PC-9 (cell line): Measurements from ENCODE around the gene FAXDC2. TPM values are rescaled to one million over a fixed set of nuclear protein-coding genes. Genes with fewer than 3 reads are reported as not detected.

Experiments
- BruUV-seq: library from RNA; stranded (reverse); fragments of 400-500 nt; replicated peaks from 2 replicates; lab custom pipeline; 2021; lab: Mats Ljungman, UMichigan
- CTCF ChIA-PET: fragments of 300-600 bp; sonication (Branson Sonifier 250); formaldehyde crosslinking; loops from one replicate; lab custom pipeline; 2022; ENCODE audit warnings: antibody characterized with exemption; lab: Charles Lee
- POLR2A ChIA-PET: fragments of 300-600 bp; sonication (Branson Sonifier 250); formaldehyde crosslinking; loops from one replicate; lab custom pipeline; 2022; ENCODE audit warnings: antibody characterized with exemption; ENCODE audit not compliant: unreplicated experiment; lab: Charles Lee
- DNase-seq, 2 experiments: peaks; one replicate each; pipeline versions ENCODE4 v3.0.0 to v3.0.0-alpha.2; 2015 to 2022; ENCODE audit warnings: mixed read lengths in 1 of 2
- H2AFZ ChIP-seq: fragments of 200-600 bp; sonication (generic); 2 replicates; pipeline ENCODE4 v1.8.1; 2017; ENCODE audit warnings: antibody characterized with exemption
- H3F3A ChIP-seq: fragments of 200-600 bp; sonication (generic); 2 replicates; pipeline ENCODE4 v1.8.1; 2017; ENCODE audit warnings: antibody characterized with exemption, mild to moderate bottlenecking, low read depth; ENCODE audit not compliant: insufficient read depth
- H3K27ac ChIP-seq: fragments of 200-600 bp; sonication (generic); 2 replicates; pipeline ENCODE4 v1.6.1; 2016; ENCODE audit warnings: mixed run types
- H3K27me3 ChIP-seq: fragments of 200-600 bp; sonication (generic); 2 replicates; pipeline ENCODE4 v1.6.1; 2016; ENCODE audit warnings: low read depth, mixed run types; ENCODE audit not compliant: insufficient read depth
- H3K36me3 ChIP-seq: fragments of 200-600 bp; sonication (generic); 2 replicates; pipeline ENCODE4 v1.6.1; 2016; ENCODE audit warnings: low read depth, mixed run types
- H3K4me1 ChIP-seq: fragments of 200-600 bp; sonication (generic); replicated peaks from 2 replicates; pipeline ENCODE4 v1.6.1; 2016; ENCODE audit warnings: mixed run types; ENCODE audit not compliant: insufficient read depth
- H3K4me2 ChIP-seq: fragments of 200-600 bp; sonication (generic); 2 replicates; pipeline ENCODE4 v1.6.1; 2017; ENCODE audit warnings: mixed run types
- H3K4me3 ChIP-seq: fragments of 200-600 bp; sonication (generic); 2 replicates; pipeline ENCODE4 v1.6.1; 2016; ENCODE audit warnings: mixed run types
- H3K79me2 ChIP-seq: fragments of 200-600 bp; sonication (generic); 2 replicates; pipeline ENCODE4 v1.6.1; 2017; ENCODE audit warnings: low read depth, mixed run types
- H3K9me2 ChIP-seq: fragments of 200-600 bp; sonication (generic); 2 replicates; pipeline ENCODE4 v1.8.1; 2017; ENCODE audit warnings: mild to moderate bottlenecking; ENCODE audit not compliant: insufficient read depth
- H3K9me3 ChIP-seq: fragments of 200-600 bp; sonication (generic); 2 replicates; pipeline ENCODE4 v1.8.1; 2016; ENCODE audit warnings: low read depth; ENCODE audit not compliant: insufficient read depth
- H4K20me1 ChIP-seq: fragments of 200-600 bp; sonication (generic); 2 replicates; pipeline ENCODE4 v1.8.1; 2017; ENCODE audit not compliant: insufficient read depth
- EZH2 ChIP-seq: fragments of 200-600 bp; sonication (generic); IDR thresholded peaks from 2 replicates; pipeline ENCODE4 v1.8.0; 2017; ENCODE audit warnings: antibody characterized with exemption, low read depth
- intact Hi-C: fragments of 100-400 bp; cut with micrococcal nuclease; formaldehyde crosslinking; loops from one replicate; pipeline ENCODE4 v1.10.0; 2022; ENCODE audit not compliant: unreplicated experiment
- total RNA-seq: library from RNA; stranded (reverse); gene quantifications from 2 replicates; pipeline ENCODE4 v1.2.3, GENCODE V29; 2021
- TF ChIP-seq, protein P1 (sequence below): fragments of 200-600 bp; sonication (generic); conservative IDR thresholded peaks from 2 replicates; pipeline ENCODE4 v1.6.1; 2017; ENCODE audit warnings: mixed run types, antibody characterized with exemption, mild to moderate bottlenecking, moderate library complexity

FAXDC2 gene
- total RNA-seq, 1 experiment from 2014 or later: 0.70 TPM

DNA sequence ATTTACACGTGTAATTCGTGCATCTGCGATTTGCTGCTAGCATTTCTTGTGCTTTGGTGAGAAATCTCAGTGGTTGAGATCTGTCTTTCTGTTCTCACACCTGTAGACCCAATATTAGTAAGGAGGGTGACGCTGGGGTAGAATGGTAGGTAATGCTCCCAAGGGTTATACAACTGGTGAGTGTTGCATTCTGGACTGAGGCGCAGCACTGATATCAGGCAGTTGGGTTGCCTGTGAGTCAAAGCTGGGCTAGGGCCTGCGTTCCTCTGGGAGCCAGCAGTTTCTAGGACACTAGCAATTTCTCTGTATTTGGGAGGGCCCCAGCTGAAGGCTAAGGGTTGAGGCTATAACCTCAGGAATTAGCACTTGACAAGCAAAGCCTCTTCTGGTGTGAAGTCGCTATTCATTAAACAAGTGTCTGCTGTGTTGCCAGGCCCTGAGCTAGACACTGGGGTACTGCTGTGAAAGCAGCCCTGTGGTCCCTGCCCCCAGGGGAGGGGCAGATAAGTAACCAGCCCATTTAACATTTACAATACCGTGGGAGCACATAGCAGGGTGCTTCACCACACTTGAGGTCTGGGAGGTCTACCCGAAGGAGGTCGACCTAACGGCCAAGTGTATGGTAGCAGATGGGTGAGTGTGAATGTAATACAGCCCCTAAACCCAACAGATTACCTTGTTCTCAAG, 66.5 kb downstream of the FAXDC2 start:
- Histone ChIP-seq H4K20me1 (peaks cover 100% of the 10 kb centered on the region), H3K4me1 (peaks cover 2% of the 10 kb centered on the region), H3K9me2 (no peaks in the 10 kb centered on the region), H3K36me3 (0 out of 2 replicates have a peak, but pooled peaks cover 3% of the 10 kb centered on the region), H3K27ac (0 out of 2 replicates have a peak overlapping the region, but pooled peaks have one; percentile 18), H3K27me3 (no peaks in the 10 kb centered on the region), H2AFZ (no peak overlapping the region), H3F3A (peaks cover 11% of the 10 kb centered on the region; the same call in 1 of the 2 replicates), H3K9me3 (no peaks in the 10 kb centered on the region), H3K4me3 (no peak overlapping the region), H3K4me2 (no peak overlapping the region), H3K79me2 (peaks cover 100% of the 10 kb centered on the region)
- no TSS peak for BruUV-seq
- TF ChIP-seq, protein P1, sequence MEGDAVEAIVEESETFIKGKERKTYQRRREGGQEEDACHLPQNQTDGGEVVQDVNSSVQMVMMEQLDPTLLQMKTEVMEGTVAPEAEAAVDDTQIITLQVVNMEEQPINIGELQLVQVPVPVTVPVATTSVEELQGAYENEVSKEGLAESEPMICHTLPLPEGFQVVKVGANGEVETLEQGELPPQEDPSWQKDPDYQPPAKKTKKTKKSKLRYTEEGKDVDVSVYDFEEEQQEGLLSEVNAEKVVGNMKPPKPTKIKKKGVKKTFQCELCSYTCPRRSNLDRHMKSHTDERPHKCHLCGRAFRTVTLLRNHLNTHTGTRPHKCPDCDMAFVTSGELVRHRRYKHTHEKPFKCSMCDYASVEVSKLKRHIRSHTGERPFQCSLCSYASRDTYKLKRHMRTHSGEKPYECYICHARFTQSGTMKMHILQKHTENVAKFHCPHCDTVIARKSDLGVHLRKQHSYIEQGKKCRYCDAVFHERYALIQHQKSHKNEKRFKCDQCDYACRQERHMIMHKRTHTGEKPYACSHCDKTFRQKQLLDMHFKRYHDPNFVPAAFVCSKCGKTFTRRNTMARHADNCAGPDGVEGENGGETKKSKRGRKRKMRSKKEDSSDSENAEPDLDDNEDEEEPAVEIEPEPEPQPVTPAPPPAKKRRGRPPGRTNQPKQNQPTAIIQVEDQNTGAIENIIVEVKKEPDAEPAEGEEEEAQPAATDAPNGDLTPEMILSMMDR: no peak
- TF ChIP-seq EZH2: no peak
- POLR2A ChIA-PET: no interaction called here
- intact Hi-C loops: no loop called here
- CTCF ChIA-PET: no interaction called here
- no peak for DNase-seq

DNA sequence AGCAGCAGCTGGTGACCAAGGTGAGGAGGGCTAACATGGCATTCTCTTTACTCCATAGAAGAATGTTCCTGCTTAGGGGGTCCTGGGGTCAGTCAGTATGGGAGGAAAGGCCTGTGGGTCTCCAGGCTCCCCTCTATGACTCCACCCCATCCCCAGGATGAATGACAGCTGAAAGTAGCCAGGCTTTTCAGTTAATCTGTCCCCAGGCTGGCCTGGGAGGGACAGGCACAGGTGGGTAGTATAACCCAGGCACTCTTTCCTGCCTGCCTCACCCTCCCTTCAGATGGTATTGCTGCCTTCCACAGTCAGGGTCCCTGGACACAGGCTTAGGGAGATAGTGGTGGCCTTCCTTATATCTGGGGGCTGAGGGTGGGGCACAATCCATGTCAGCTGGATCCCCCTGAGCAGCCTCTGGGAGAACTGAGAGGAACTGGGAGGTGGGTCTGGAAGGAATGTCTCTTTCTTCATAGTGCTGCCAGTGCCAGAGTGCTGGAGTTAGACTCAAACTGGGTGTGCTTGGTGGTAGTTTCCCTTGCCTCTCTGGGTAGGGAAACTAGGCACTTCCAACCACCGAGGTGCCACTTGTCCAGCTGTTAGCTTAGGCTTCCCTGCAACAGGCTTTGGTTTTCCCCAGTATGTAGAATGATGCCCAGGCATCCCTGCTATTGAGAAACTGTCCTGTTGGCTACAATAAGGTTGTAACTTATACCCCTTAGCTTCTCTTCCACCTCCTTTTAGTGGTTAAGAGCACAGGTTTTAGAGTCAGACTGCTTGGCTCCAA, 67.4 kb downstream of the FAXDC2 start:
- DNase-seq: no peak
- H3K79me2 ChIP-seq: peaks cover 100% of the 10 kb centered on the region
- peaks cover 100% of the 10 kb centered on the region for H4K20me1 ChIP-seq
- 0 out of 2 replicates have a peak, but pooled peaks cover 3% of the 10 kb centered on the region for H3K36me3 ChIP-seq
- 0 out of 2 replicates have a peak overlapping the region, but pooled peaks have one; percentile 18 for H3K27ac ChIP-seq
- CTCF ChIA-PET: no interaction called here
- no peaks in the 10 kb centered on the region for H3K27me3 ChIP-seq
- no peaks in the 10 kb centered on the region for H3K9me2 ChIP-seq
- H3F3A ChIP-seq: peaks cover 20% of the 10 kb centered on the region
- peaks cover 11% of the 10 kb centered on the region for H3K4me1 ChIP-seq
- no peaks in the 10 kb centered on the region for H3K9me3 ChIP-seq
- H3K4me2 ChIP-seq: no peak overlapping the region
- H2AFZ ChIP-seq: no peak overlapping the region
- intact Hi-C loops: no loop called here
- no peak for TF ChIP-seq EZH2
- TF ChIP-seq, protein P1: no peak
- BruUV-seq: no TSS peak
- POLR2A ChIA-PET: no interaction called here
- H3K4me3 ChIP-seq: no peak overlapping the region

DNA sequence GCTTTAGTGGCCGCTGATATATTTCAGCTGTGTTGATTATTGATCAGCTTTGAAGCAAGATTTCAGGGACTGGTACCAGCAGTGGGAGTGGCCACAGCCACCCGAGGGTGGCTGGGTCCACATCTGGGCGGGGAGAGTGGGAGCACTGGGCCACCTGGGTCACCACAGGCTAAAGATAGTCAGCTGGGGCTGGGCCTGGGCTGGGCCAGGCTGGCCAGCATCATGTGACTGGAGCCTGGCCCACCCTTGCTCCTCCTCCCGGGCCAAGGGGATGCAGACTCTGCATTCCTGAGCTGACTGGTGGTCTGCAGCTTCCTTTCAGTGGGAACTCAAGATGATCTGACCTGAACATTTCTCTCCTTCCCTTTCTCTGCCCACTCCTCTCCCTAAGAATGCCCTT, 68.1 kb downstream of the FAXDC2 start:
- no TSS peak for BruUV-seq
- Histone ChIP-seq H3K27me3 (no peaks in the 10 kb centered on the region), H3F3A (peaks cover 21% of the 10 kb centered on the region), H3K4me3 (no peak overlapping the region), H3K4me2 (no peak overlapping the region), H3K79me2 (peaks cover 100% of the 10 kb centered on the region), H3K27ac (no peak overlapping the region), H4K20me1 (peaks cover 100% of the 10 kb centered on the region), H3K9me2 (no peaks in the 10 kb centered on the region), H3K36me3 (0 out of 2 replicates have a peak, but pooled peaks cover 3% of the 10 kb centered on the region), H3K9me3 (no peaks in the 10 kb centered on the region), H3K4me1 (peaks cover 14% of the 10 kb centered on the region), H2AFZ (no peak overlapping the region)
- no peak for DNase-seq
- TF ChIP-seq, protein P1: no peak
- no peak for TF ChIP-seq EZH2
- intact Hi-C loops: no loop called here
- ChIA-PET POLR2A (no interaction called here), CTCF (no interaction called here)
